Medulla oblongata (tissue), 1 donor: ENCODE results near the gene GRK6.
A peak's percentile ranks its signal among the peaks of the same experiment; 100 is the strongest.

Source experiments
- DNase-seq: peaks from one replicate; pipeline ENCODE4 v3.0.0-alpha.2; 2015; ENCODE audit errors: extremely low spot score

Gene GRK6

GRCh38 chr5:177425801-177426565 lies 493 bp upstream of the GRK6 start:
- peak; percentile 100 for DNase-seq

GRCh38 chr5:177427211-177427822 lies 841 bp downstream of the GRK6 start:
- DNase-seq = no peak

GRCh38 chr5:177427919-177428573 lies 1.6 kb downstream of the GRK6 start:
- DNase-seq = no peak

GRCh38 chr5:177428574-177429217 lies 2.2 kb downstream of the GRK6 start:
- no peak for DNase-seq

GRCh38 chr5:177429248-177430040 lies 3.0 kb downstream of the GRK6 start:
- peak; percentile 68 for DNase-seq

- DNase-seq = no peak
Observed at GRCh38 chr5:177430140-177430951, 3.9 kb downstream of the GRK6 start.

GRCh38 chr5:177430972-177431316 lies 4.5 kb downstream of the GRK6 start:
- DNase-seq = no peak

GRCh38 chr5:177431317-177432142 lies 5.1 kb downstream of the GRK6 start:
- no peak for DNase-seq

GRCh38 chr5:177432143-177432838 lies 5.8 kb downstream of the GRK6 start:
- DNase-seq = peak; percentile 51

- DNase-seq = no peak
Observed at GRCh38 chr5:177432839-177433657, 6.6 kb downstream of the GRK6 start.

GRCh38 chr5:177433658-177434217 lies 7.3 kb downstream of the GRK6 start:
- DNase-seq = no peak

GRCh38 chr5:177434437-177434836 lies 8.0 kb downstream of the GRK6 start:
- DNase-seq = no peak

- no peak for DNase-seq
Observed at GRCh38 chr5:177434942-177435738, 8.7 kb downstream of the GRK6 start.

GRCh38 chr5:177435847-177436536 lies 9.5 kb downstream of the GRK6 start:
- DNase-seq = no peak

GRCh38 chr5:177437623-177438022 lies 11.1 kb downstream of the GRK6 start:
- no peak for DNase-seq

GRCh38 chr5:177438468-177438867 lies 12.0 kb downstream of the GRK6 start:
- DNase-seq = no peak
